NCI-H1436 (cell line): ENCODE measurements around the gene KMT2C.
"Not testable (repeated sequence)": the region's sequence is repeated elsewhere in the genome, so short reads cannot be mapped to it uniquely, and the experiment has no call there.

ENCODE experiments used
- DNase-seq: peaks from one replicate; lab custom pipeline; 2025; lab: John Stamatoyannopoulos, UW

Gene KMT2C

DNA sequence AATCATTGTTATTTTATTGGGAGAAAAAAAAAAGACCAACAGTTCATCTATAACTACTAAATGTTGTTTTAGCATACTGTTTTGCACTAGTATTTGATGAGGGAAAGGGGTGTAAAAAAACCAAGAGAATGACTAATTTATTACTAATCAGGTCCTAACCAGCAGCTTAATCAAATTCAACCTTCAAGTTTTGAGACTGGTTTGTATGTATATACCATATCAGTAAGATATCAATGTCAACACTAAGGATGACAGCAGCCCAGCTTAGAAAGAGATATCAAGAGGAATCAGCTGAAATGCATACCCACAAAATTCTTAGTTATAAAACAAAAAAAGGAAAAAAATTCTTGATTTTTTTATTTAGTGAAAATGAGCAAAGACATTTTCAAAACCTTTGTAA is 122.6 kb downstream of the KMT2C start:
- DNase-seq = no peak

DNA sequence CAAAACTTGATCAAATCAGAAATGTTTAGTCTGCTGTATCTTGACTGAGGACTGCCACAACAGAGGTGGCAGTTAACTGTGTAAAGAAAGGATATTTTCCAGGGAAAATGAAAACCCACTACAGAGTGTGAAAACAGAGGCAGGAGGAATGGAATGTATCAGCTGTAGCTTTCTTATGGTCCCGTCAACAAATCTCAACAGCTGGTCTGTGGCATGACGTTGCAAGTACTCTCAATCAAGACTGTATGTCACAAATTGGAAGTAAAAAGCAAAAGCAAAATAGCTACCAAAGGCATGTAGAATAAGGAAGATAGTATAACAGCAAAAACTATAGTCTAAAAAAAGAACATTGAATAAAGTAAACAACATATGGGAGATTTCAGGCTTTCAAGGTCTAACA is 123.5 kb downstream of the KMT2C start:
- DNase-seq = no peak

DNA sequence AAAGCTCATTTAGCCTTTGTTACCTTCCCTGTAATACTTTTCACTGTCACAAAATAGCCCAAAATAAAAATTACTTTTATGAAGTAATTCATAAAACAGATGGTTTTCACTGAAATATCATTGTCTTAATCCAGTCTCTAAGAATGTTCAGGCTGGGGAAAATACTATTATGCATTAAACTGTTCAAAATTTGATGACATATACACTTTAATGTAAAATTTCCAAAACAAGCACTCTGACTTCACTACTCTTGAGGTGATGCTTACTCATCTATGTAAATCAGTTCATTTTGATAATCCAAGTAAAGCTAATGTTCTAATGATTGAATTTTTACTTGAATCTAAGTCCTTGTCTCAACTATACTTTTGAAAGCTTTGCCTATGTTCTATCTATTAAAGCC is 127.9 kb downstream of the KMT2C start:
- no peak for DNase-seq

DNA sequence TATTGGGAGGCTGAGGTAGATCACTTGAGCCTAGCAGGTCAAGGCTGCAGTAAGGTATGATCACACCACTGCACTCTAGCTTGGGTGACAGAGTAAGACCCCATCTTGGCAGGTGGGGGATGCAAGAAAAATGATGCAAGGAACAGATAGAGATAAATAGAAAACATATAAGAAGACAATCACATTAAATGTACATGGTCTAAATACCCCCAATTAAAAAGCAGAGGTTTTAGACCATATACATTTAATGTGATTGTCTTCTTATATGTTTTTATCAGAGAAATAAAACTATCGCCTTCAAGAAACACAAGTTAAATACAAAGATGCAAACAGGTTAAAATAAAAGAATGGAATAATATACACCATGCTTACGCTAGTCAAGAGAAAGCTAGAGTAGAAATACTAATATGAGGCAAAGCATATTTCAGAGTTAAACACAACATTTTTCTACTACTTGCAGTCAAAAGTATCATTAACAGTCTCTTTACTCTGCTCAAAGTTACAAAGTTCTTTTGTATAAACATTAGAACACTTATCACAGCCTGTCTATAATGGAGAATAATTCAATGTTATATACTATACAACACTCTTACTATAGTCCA is 136.2 kb downstream of the KMT2C start:
- not testable (repeated sequence) for DNase-seq

DNA sequence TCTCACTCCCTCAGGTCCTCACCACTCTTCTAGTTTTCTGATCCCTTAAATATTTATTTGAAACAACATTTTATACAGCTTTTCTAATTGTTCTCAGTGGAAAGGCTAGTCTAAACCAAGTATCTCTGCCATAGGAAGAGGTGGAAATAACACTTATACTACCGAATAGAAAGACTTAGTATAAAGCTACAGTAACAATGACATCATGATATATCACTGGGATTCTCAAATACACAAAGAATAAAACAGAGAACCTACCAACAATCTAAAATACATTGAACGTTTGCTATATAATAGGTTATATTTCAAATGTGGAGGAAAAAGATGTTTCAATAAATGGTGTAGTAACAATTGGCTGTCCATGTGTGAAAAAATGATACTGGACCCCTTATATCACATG is 142.9 kb downstream of the KMT2C start:
- DNase-seq = no peak

DNA sequence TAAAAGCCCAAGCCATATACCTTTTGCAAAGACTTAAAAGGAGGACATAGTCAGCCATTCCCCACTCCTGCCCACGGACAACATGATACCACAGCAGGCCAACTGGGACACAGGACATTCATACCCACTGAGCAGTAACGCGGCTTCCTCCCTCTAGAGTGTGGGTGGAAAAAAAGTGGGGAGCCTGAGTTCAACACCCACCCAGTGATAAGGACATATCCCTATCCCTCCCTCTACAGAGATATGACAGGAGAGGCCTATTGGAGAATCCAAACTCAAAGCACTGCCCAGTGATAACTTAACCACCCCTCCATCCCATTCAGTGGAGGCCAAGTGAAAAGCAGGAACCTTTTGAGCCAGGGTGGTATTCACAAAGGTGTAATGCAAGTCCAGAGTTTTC is 148.8 kb downstream of the KMT2C start:
- DNase-seq = not testable (repeated sequence)

DNA sequence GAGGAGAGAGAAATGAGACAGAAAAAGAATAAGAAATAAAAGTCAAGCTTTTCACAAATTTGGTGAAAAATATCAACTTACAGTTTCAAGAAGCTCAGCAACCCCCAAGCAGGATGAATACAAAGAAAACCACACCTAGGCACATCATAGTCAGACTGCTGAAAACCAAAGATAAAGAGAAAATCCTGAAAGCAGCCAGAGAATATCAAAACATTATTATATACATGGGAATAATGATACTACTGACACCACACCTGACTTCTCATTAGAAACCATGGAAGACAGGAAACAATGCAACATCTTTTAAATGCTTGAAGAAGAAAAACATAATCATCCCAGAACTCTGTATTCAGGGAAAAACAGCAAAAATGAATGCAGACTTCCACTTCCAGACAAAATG is 149.6 kb downstream of the KMT2C start:
- not testable (repeated sequence) for DNase-seq

DNA sequence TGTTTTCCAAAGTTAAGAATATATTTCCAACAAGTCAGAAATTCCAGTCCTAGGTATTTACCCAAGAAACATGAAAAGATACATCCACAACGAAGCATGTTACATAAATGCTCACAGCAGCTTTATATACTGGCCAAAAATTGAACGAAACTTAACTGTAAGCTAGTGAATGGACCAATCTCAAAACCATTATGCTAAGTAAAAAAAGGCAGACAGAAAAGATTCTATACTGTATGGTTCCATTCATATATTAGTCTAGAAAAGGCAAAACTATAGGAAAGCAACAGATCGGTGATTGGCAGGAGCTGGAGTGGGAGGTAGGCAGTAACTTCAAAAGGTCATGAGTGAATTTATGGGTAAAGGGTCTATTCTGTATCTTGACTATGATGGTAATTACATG is 150.8 kb downstream of the KMT2C start:
- not testable (repeated sequence) for DNase-seq

DNA sequence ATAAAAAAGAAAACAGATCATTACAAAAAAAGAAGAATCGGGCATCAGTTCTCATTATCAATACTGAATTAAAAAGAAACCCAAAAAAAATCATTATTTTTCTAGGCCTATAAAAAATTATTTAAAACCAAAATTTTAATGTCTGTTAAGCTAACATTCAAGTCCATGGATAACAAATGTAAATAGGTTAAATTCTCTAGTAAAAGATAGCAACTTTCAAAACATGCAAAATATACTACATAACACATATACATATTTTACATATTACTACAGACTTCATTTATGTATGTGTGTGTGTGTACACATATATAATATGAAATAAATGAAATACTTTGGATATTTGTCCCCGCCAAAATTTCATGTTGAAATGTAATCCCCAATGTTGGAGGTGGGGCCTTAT is 158.1 kb downstream of the KMT2C start:
- DNase-seq = not testable (repeated sequence)

DNA sequence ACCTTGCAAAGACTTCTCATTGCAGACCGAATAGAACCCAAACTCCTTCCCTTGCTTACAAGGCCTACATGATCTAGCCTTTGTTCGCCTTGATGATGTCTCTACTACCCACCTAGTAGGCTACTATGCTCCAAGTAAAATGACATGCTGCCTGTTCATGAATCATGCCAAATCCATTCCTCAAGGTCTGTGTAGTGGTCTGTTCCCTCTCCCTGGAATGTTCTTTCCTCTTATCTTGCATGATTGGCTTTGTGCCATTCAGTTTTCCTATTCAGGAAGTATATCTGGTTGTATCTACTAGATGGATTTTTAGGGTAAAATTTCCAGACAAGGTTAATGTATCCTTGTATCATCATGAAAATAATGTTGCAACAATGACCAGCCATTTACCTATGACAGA is 165.4 kb downstream of the KMT2C start:
- DNase-seq = not testable (repeated sequence)

DNA sequence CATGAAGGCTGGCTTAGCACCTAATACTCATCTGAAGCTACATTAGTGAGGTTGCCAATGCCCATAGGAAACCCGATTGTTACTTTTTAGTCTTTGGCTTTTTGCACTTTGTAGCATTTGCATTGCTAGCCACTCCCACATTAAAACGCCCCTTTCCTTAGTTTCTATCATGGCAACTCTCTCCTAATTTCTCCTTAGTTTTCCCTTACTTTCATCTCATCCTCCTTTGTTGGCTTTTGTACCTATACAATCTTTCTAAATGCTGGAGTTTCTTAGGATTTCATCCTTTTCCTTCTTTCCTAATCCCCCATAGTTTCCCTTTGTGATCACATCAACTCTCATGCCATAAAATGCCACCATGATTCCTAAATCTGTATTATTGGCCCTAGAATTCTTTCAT is 168.9 kb downstream of the KMT2C start:
- DNase-seq = not testable (repeated sequence)

DNA sequence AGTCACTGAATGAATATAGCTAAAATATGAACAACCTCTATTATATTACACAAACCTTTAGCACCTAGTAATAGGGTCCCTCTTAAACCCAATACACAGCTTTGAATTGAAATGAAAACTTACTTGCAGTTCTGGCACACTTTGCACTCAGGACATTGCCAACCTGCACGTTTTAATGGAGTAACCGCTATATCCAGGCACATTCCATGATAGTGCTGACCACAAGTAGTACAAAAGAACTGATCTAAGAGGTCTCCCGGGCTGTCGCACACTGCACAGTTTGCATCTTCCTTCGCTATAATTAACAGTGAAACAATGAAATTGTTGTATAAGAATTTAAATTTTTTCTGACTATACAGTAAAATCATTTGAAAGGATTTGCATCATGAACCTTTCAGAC is 170.9 kb downstream of the KMT2C start:
- not testable (repeated sequence) for DNase-seq

DNA sequence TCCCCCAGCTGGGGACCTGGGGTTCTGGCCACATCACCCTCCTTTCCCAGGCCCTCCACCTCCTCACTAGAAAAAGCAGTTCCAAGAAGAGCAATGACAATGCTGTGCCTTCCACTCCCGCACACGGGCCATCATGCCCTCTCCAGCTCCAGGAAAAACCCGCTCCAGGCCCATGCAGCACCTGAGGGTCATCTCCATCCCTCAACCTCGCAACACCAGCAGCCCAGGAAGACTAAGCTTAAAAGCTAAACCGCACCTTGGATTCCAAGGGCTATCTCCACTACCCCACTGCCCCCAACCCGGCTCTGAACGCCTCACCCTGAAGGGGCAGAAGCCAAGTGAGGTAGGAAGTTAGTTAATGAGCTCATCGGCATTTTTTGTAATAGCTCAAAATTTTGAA is 173.7 kb downstream of the KMT2C start:
- not testable (repeated sequence) for DNase-seq

DNA sequence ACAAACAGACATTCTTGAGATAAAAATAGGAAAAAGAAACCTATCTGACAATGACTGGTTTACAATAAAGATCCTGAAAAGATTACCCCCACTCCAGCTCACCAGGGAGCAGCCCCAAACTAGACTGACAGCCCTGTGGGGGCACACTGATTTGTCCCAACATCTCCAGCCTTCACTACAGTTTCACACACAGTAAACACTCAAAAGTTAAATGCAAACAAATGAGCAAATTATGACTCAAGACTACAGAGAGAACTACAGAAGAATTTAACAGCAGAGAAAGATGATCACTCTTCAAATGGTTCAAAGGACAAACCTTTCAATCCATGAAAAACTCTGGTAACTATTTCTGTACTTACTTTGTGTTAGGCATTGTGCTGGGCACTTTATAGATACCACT is 176.2 kb downstream of the KMT2C start:
- DNase-seq = not testable (repeated sequence)

DNA sequence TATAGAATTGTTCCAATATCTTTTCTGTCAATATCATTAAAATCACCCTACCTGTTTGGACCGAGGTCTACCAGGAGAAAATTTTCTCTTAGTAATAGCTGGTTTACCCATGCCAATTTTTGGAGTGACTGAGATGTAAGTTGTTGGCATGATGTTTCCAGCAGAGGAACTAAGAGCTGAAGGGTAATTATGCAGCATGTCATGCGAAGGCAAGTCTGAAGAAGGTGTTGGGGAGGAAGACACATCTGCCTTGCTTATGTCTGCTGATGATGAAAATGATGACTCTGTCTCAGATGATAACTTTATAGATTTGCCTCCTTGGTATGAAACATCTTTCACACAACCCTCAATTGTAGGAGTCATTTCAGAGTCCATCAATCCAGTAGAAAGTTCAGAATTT is 188.0 kb downstream of the KMT2C start:
- not testable (repeated sequence) for DNase-seq

DNA sequence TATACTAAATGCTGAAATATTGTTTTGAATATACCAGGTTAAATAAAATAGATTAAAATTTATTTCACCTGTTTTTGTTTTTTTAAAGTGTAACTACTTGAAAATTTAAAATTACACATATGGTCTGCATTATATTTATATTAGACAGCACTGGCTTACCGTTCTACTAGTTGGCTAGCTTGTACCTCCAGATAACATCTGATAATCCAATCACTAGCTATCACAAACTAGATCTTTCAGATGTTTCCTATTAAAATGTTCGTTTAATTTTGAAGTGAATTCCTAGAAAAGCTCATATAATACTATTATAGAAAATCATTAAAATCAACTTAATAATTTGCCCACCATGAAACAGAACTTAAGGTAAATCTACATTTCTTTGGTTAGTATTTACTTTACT is 190.4 kb downstream of the KMT2C start:
- not testable (repeated sequence) for DNase-seq

DNA sequence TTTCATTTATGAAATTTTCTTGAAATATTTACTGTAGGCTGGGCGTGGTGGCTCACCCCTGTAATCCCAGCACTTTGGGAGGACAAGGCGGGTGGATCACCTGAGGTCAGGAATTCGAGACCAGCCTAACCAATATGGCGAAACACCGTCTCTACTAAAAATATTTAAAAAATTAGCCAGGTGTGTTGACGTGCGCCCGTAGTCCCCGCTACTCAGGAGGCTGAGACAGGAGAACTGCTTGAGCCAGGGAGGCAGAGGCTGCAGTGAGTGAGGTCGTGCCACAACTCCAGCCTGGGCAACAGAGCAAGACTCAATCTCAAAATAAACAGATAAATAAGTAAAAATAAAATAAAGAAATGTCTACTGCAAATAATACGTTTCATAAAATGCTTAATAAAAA is 192.3 kb downstream of the KMT2C start:
- not testable (repeated sequence) for DNase-seq

DNA sequence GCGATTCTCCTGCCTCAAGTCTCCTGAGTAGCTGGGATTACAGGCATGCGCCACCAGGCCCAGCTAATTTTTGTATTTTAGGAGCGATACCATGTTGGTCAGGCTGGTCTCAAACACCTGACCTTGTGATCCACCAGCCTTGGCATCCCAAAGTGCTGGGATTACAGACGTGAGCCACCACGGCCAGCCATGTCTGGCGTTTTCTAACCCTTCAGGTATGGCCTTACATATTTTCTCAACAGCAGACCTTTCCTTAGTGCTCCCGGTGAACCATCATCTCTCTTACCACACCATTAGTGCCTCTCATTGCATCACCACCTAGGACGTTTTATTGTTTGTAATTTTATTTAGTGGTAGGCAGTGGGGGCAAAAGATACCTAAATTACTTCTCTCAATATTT is 194.5 kb downstream of the KMT2C start:
- not testable (repeated sequence) for DNase-seq

DNA sequence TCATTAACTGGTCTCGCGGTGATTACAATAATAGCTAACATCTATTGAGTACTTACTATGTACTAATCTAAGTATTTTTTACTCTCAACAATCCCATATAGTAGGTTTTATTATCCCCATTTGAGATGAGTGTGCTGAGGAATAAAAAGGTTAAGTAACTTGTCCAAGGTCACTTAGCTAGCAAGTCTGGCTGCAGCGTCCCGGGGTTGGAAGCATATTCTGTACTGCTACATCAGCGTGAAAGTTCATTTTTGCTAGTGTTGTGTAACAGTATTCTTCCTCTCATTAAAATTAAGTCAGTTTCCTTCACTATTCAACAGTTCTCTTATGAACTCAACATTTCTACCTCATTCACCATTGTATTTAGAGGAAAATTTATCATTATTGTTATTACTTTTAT is 199.5 kb downstream of the KMT2C start:
- not testable (repeated sequence) for DNase-seq

DNA sequence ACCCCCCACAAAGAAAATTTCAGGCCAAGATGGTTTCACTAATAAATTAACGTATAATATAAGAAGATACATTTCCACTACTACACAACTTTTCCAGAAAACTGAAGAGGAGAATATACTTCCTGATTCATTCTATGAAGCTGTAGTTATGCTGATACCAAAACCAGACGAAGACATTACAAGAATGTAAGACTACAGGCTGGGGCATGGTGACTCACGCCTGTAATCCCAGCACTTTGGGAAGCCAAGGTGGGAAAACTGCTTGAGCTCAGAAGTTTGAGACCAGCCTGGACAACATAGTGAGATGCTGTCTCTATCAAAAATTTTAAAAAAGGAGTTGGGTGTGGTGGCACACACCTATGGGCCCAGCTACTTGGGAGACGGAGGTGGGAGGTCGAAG is 201.4 kb downstream of the KMT2C start:
- not testable (repeated sequence) for DNase-seq

DNA sequence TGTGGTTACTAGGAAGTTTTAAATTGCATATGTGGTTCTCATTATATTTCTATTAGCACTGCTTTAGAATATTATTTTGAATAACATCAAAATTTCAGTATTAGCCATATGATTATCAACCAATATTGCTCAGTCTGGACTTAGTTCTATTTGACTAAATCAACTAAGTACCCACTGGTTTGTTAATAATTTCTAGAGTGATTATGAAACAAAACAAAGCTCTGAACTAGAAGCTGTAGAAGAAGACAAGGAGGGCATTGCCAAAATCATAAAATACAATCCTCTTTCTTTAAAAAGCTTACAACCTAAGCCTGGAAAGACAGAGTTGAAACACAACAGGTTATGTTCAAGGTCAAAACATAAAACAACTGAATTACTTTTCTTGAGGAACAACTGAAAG is 204.7 kb downstream of the KMT2C start:
- DNase-seq = no peak

DNA sequence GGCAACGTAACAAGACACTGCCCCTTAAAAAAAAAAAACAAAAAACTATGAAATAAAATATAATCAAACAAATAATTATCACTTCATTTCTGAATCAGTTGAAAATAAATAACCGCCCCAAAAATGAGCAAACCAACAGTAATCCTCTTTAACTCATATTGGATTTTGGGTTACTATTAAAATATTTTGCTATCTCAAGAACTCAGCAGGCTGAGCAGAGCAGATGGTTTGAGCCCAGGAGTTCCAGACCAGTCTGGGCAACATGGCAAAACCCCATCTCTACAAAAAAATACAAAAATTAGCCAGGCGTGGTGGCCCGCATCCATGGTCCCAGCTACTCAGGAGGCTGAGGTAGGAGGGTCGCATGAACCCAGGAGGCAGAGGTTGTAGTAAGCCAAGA is 216.2 kb downstream of the KMT2C start:
- DNase-seq = not testable (repeated sequence)

DNA sequence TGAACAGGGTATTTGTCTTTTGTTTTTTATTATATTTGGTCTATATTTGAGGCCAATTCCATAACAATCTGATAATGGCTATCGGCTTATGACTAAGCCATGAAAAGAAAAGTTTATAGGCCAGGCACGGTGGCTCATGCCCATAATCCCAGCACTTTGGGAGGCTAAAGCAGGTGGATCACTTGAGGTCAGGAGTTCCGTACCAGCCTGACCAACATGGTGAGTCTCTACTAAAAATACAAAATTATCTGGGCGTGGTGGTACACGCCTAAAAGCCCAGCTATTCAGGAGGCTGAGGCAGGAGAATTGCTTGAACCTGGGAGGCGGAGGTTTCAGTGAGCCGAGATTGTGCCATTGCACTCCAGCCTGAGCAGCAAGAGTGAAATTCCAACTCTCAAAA is 227.0 kb downstream of the KMT2C start:
- DNase-seq = not testable (repeated sequence)

DNA sequence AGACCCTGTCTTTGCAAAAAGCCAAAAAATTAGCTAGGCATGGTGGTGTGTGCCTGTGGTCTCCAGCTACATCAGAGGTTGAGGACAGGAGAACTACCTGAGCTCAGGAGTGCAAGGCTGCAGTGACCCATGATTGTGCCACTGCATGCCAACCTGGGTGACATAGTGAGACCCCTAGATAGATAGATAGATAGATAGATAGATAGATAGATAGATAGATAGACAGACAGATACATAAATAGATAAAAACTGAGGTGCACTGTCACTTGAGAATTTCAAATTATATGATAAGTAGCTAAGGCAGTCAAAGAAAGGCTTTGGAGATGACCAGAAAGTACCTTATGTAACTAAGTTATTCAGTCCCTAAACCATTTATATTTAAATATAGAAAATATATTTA is 231.4 kb downstream of the KMT2C start:
- not testable (repeated sequence) for DNase-seq

DNA sequence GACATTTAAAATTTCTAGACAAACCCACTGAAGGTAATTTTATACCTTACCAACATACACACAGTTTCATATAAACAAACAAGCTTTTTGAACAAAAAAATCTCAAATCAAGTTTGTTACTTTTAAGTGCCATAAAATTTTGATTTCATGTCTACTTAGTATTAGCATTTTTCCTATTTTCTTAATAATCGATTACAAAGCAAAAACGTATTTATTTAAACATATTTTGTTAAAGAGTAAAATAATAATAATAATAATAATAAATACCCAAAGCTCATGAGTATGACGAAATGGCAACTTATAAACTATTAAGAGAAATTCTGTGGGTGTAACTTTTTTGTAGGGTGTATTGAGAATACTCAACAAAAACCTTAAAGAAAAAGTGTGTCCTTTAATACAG is 232.7 kb downstream of the KMT2C start:
- no peak for DNase-seq
